Keratinocyte (primary cell): ENCODE data around the gene CHAMP1. TPM values are rescaled to one million over a fixed set of nuclear protein-coding genes. Genes with fewer than 3 reads are reported as not detected.

ENCODE experiments used
- DNase-seq: peaks from one replicate; pipeline ENCODE4 v3.0.0-alpha.2; 2011; ENCODE audit warnings: low read depth, missing footprints, low spot score
- FAIRE-seq: peaks from 2 replicates; lab custom pipeline; 2011; peaks lifted over from hg19 to GRCh38; lab: Jason Lieb, UNC
- H2AFZ ChIP-seq: 2 replicates; pipeline ENCODE4 v1.6.0; 2012; ENCODE audit warnings: low read length, control low read depth, inconsistent platforms; ENCODE audit not compliant: control insufficient read depth
- H3K27ac ChIP-seq: 2 replicates; pipeline ENCODE4 v1.5.1; 2011; ENCODE audit warnings: low read length; ENCODE audit not compliant: control insufficient read depth, insufficient read depth
- H3K27me3 ChIP-seq: 3 replicates; pipeline ENCODE4 v1.6.0; 2011; ENCODE audit warnings: low read length; ENCODE audit not compliant: control insufficient read depth, insufficient read depth; ENCODE audit errors: extremely low read depth
- H3K36me3 ChIP-seq, 2 experiments: 2 replicates in 1 of 2; 3 replicates in 1 of 2; pipeline ENCODE4 v1.5.1; 2011; ENCODE audit warnings: low read length in 2 of 2, mild to moderate bottlenecking in 1 of 2; ENCODE audit not compliant: control insufficient read depth in 2 of 2, insufficient read depth in 2 of 2; ENCODE audit errors: extremely low read depth in 1 of 2
- H3K4me1 ChIP-seq: 3 replicates; pipeline ENCODE4 v1.5.1; 2011; ENCODE audit warnings: low read length; ENCODE audit not compliant: control insufficient read depth, insufficient read depth; ENCODE audit errors: extremely low read depth
- H3K4me2 ChIP-seq: 3 replicates; pipeline ENCODE4 v1.6.0; 2011; ENCODE audit warnings: low read depth, low read length; ENCODE audit not compliant: control insufficient read depth, insufficient read depth; ENCODE audit errors: extremely low read depth
- H3K4me3 ChIP-seq, 3 experiments: fragments of 200-600 bp in 1 of 3; sonication (generic) in 1 of 3; 2 replicates in 2 of 3; 3 replicates in 1 of 3; pipeline ENCODE4 v1.5.1; 2011 to 2016; ENCODE audit warnings: low read length in 3 of 3, mild to moderate bottlenecking in 3 of 3, control low read depth in 2 of 3, inconsistent platforms in 1 of 3, low read depth in 1 of 3, mixed read lengths in 1 of 3, mixed run types in 1 of 3, moderate library complexity in 1 of 3; ENCODE audit not compliant: control insufficient read depth in 2 of 3, insufficient read depth in 2 of 3; ENCODE audit errors: extremely low read depth in 1 of 3
- H3K79me2 ChIP-seq: 2 replicates; pipeline ENCODE4 v1.6.0; 2012; ENCODE audit warnings: low read length; ENCODE audit not compliant: control insufficient read depth, insufficient read depth
- H3K9ac ChIP-seq: 3 replicates; pipeline ENCODE4 v1.6.0; 2011; ENCODE audit warnings: low read length; ENCODE audit not compliant: control insufficient read depth, insufficient read depth; ENCODE audit errors: extremely low read depth
- H3K9me1 ChIP-seq: 3 replicates; pipeline ENCODE4 v1.6.0; 2011; ENCODE audit warnings: low read length; ENCODE audit not compliant: control insufficient read depth, insufficient read depth; ENCODE audit errors: extremely low read depth
- H3K9me3 ChIP-seq: 2 replicates; pipeline ENCODE4 v1.5.1; 2012; ENCODE audit warnings: low read depth, low read length; ENCODE audit not compliant: control insufficient read depth
- H4K20me1 ChIP-seq: 3 replicates; pipeline ENCODE4 v1.6.0; 2011; ENCODE audit warnings: low read length; ENCODE audit not compliant: control insufficient read depth, insufficient read depth; ENCODE audit errors: extremely low read depth
- CTCF ChIP-seq, 3 experiments: IDR thresholded peaks in 1 of 3; conservative IDR thresholded peaks in 1 of 3; optimal IDR thresholded peaks in 1 of 3; 2 replicates in 2 of 3; 3 replicates in 1 of 3; pipeline versions ENCODE3 to v1.5.1; 2011; ENCODE audit warnings: low read length in 3 of 3, mild to moderate bottlenecking in 3 of 3, moderate library complexity in 2 of 3, control low read depth in 1 of 3, inconsistent platforms in 1 of 3; ENCODE audit not compliant: insufficient read depth in 2 of 3; ENCODE audit errors: extremely low read depth in 1 of 3
- EZH2 ChIP-seq: IDR thresholded peaks from one replicate; pipeline ENCODE4 v1.6.1; 2012; ENCODE audit warnings: inconsistent platforms, mild to moderate bottlenecking, low read length, moderate library complexity
- dilution Hi-C: fragments of 300-500 bp; cut with MboI; formaldehyde crosslinking; loops from one replicate; pipeline ENCODE4 v1.7.0; 2020; ENCODE audit warnings: low sequenced_read_pairs; ENCODE audit not compliant: extremely low pct_ligation_motif_present
- polyA plus RNA-seq, 5 experiments: library from polyadenylated mRNA; depleted of rRNA in 3 of 5; stranded (reverse) in 3 of 5; stranded (forward) in 1 of 5; unstranded in 1 of 5; fragments of >200 nt; gene quantifications; 1 replicate in 1 of 5; 2 replicates in 3 of 5; 3 replicates in 1 of 5; pipeline versions ENCODE4 v1.2.1 to v1.2.3, GENCODE V29; 2011 to 2012; ENCODE audit warnings: missing spikeins in 2 of 5, low read depth in 1 of 5, low replicate concordance in 1 of 5

Gene CHAMP1
- polyA plus RNA-seq, 1 donor (not counting 4 experiments of a cell fraction or from before 2014, with no cell fraction given) = 14.2 TPM

GRCh38 chr13:114281351-114282040, 32.8 kb upstream of the CHAMP1 start, which contains the start of gene UPF3A:
UPF3A (plus strand) TSS chr13:114281601; CDS start chr13:114281640, 39 bp downstream.
- H3K4me2 ChIP-seq = peak within 1 kb of the TSS; percentile 96
- peak within 1 kb of the TSS; percentile 95 for H3K9ac ChIP-seq
- peaks cover 3 to 5% of the 10 kb centered on the region in 2 experiments for H3K36me3 ChIP-seq
- H3K27ac ChIP-seq = peak within 1 kb of the TSS; percentile 94
- H3K4me3 ChIP-seq = peak within 1 kb of the TSS; percentile 74 to 97 (median 93)
- dilution Hi-C loops = no loop called here
- H3K4me1 ChIP-seq = peaks cover 26% of the 10 kb centered on the region
- H3K27me3 ChIP-seq = no peaks in the 10 kb centered on the region
- peaks cover 25% of the 10 kb centered on the region for H3K79me2 ChIP-seq
- H4K20me1 ChIP-seq = no peaks in the 10 kb centered on the region
- DNase-seq (no peak), FAIRE-seq (no peak)
- H3K9me3 ChIP-seq = no peaks in the 10 kb centered on the region
- no peaks in the 10 kb centered on the region for H3K9me1 ChIP-seq
- peak within 1 kb of the TSS; percentile 94 for H2AFZ ChIP-seq
- TF ChIP-seq EZH2 = no peak
- no peak for TF ChIP-seq CTCF (optimal IDR thresholded peaks at IDR 0.05 in 1 of 3, IDR thresholded peaks at IDR 0.05 in 1 of 3, conservative IDR thresholded peaks at IDR 0.05 in 1 of 3; ENCODE audit: extremely low read depth in 1 of 3, insufficient read depth in 2 of 3, low read length in 3 of 3)

DNA sequence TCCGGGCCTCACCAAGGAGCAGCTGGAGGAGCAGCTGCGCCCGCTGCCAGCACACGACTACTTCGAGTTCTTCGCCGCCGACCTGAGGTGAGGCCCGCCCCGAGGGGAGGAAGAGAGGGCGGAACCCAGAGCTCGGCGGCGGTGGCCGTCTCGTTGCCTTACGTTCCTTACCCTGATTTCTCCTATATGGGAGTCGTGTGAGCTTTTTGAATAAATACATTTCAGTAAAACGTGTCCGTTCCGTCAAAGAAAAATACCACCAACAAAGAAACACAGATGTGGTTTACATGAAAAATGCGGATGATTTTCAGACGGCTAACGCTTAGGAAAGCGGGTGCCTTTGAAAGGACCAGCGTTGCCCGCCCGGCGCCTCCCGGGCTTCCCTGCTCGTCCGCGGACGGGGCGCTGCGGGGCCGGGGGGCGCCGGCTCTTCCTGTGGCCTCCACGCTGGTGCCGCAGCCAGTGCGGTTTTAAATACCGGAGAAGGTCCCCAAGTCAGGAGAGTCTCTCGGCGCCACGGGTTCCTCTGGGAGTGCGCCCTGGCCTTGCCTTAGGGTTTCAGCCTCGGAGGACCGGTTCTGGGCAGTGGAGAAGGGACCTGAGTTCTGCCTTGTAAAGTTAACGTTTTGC, 32.1 kb upstream of the CHAMP1 start:
- Histone ChIP-seq H3K9me1 (no peaks in the 10 kb centered on the region), H3K4me2 (peak overlapping the region; percentile 88), H3K4me3 (peak overlapping the region; percentile 74 to 97 (median 93)), H3K9me3 (no peaks in the 10 kb centered on the region), H3K27ac (peak overlapping the region; percentile 94), H3K27me3 (no peaks in the 10 kb centered on the region), H3K9ac (peak overlapping the region; percentile 95), H3K36me3 (peaks cover 2 to 8% of the 10 kb centered on the region in 2 experiments), H2AFZ (peak overlapping the region; percentile 87), H4K20me1 (no peaks in the 10 kb centered on the region), H3K4me1 (peaks cover 26% of the 10 kb centered on the region), H3K79me2 (peaks cover 25% of the 10 kb centered on the region)
- DNase-seq = no peak
- FAIRE-seq = no peak
- dilution Hi-C loops = no loop called here
- TF ChIP-seq CTCF (optimal IDR thresholded peaks at IDR 0.05 in 1 of 3, IDR thresholded peaks at IDR 0.05 in 1 of 3, conservative IDR thresholded peaks at IDR 0.05 in 1 of 3; ENCODE audit: extremely low read depth in 1 of 3, insufficient read depth in 2 of 3, low read length in 3 of 3) (no peak), EZH2 (no peak)
